Tibial artery (tissue), 4 donors: ENCODE results near the gene SDK1.

Experiments used
- DNase-seq, 2 donors: peaks; one replicate each; pipeline ENCODE4 v3.0.0-alpha.2; 2019
- H3K27ac ChIP-seq, 2 donors: fragments of 200-600 bp; sonication (generic) in 1 of 2; 1 replicate in 1 of 2; 2 replicates in 1 of 2; pipeline ENCODE4 v1.5.1; 2018 to 2019; ENCODE audit warnings: mild to moderate bottlenecking in 1 of 2
- H3K27me3 ChIP-seq, 2 donors: fragments of 200-600 bp; sonication (generic) in 1 of 2; one replicate each; pipeline versions ENCODE4 v1.5.1 to v1.6.0; 2016 to 2019
- H3K36me3 ChIP-seq, 3 donors: fragments of 200-600 bp; sonication (generic) in 2 of 3; one replicate each; pipeline ENCODE4 v1.5.1; 2016 to 2019; ENCODE audit warnings: mild to moderate bottlenecking in 2 of 3
- H3K4me1 ChIP-seq, 4 donors: fragments of 200-600 bp; sonication (generic) in 2 of 4; 1 replicate in 3 of 4; 2 replicates in 1 of 4; pipeline ENCODE4 v1.5.1; 2016 to 2019
- H3K4me3 ChIP-seq, 2 donors: fragments of 200-600 bp; sonication (generic) in 1 of 2; 1 replicate in 1 of 2; 2 replicates in 1 of 2; pipeline ENCODE4 v1.5.1; 2018 to 2019; ENCODE audit warnings: mild to moderate bottlenecking in 2 of 2
- H3K9me3 ChIP-seq, 3 donors: fragments of 200-600 bp; sonication (generic) in 1 of 3; one replicate each; pipeline ENCODE4 v1.5.1; 2016 to 2019
- intact Hi-C: fragments of 100-400 bp; cut with DNase I; formaldehyde crosslinking; loops from one replicate; pipeline ENCODE4 v1.15.0; 2023; ENCODE audit warnings: low total_unique reads
- TF ChIP-seq, protein P1 (sequence below), 2 experiments: fragments of 200-600 bp in 1 of 2; fragments of 450-650 bp in 1 of 2; IDR thresholded peaks; one replicate each; pipeline ENCODE4 v1.5.1; 2017 to 2019; ENCODE audit warnings: antibody characterized with exemption in 2 of 2, mild to moderate bottlenecking in 1 of 2, moderate library complexity in 1 of 2

The SDK1 gene

GRCh38 chr7:4071370-4072058, 770.5 kb downstream of the SDK1 start:
- H3K27me3 ChIP-seq = no peaks in the 10 kb centered on the region
- no peaks in the 10 kb centered on the region for H3K4me1 ChIP-seq
- H3K4me3 ChIP-seq = no peak overlapping the region
- no peak for DNase-seq
- no peak overlapping the region for H3K27ac ChIP-seq
- TF ChIP-seq, protein P1, sequence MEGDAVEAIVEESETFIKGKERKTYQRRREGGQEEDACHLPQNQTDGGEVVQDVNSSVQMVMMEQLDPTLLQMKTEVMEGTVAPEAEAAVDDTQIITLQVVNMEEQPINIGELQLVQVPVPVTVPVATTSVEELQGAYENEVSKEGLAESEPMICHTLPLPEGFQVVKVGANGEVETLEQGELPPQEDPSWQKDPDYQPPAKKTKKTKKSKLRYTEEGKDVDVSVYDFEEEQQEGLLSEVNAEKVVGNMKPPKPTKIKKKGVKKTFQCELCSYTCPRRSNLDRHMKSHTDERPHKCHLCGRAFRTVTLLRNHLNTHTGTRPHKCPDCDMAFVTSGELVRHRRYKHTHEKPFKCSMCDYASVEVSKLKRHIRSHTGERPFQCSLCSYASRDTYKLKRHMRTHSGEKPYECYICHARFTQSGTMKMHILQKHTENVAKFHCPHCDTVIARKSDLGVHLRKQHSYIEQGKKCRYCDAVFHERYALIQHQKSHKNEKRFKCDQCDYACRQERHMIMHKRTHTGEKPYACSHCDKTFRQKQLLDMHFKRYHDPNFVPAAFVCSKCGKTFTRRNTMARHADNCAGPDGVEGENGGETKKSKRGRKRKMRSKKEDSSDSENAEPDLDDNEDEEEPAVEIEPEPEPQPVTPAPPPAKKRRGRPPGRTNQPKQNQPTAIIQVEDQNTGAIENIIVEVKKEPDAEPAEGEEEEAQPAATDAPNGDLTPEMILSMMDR (IDR thresholded peaks at IDR 0.05) = no peak
- peaks cover 0 to 27% (median 25%) of the 10 kb centered on the region in 3 donors for H3K36me3 ChIP-seq
- no peaks in the 10 kb centered on the region for H3K9me3 ChIP-seq
- intact Hi-C loops = no loop called here

DNA sequence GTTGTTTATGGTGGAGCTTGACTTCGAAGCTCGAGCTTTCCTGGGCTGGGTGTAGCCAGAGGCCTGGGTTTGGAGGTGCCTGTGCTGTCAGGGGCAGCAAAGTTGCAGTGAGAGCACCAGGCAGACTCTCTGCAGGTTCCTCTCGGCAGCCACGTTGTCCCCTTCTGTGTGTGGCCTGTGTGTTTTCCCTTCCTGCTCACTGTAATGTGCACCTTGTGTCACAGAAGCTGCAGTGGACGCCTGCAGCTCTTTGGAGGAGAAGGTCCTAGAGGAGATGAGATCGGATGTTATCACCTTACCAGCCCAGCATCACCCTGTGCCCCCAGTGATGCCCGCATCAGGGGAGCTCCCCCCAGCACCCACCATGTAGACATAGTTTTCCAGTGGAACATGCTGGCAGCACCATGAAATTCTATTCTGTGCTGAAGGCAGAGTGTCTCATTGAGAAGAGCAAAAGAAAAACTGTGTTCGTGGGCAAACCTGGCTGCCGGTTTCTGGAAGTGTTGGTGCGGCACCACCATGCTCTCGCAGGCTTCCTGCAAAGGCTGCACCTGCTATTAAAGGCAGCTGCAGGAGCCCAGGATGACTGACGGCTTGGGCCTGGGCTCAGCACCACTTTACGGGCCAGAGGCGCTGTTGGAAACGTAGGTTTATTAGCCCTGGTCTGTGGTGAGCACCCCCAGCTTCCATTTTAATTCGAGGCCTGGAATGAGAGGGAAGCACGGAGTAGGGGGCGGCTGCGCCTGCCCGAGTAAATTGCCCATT, 771.3 kb downstream of the SDK1 start:
- intact Hi-C loops = no loop called here
- no peak for DNase-seq
- peaks cover 5 to 32% (median 30%) of the 10 kb centered on the region in 3 donors for H3K36me3 ChIP-seq
- no peak overlapping the region for H3K4me3 ChIP-seq
- H3K27me3 ChIP-seq = no peaks in the 10 kb centered on the region
- TF ChIP-seq, protein P1 (IDR thresholded peaks at IDR 0.05) = no peak
- H3K4me1 ChIP-seq = no peaks in the 10 kb centered on the region
- no peaks in the 10 kb centered on the region for H3K9me3 ChIP-seq
- H3K27ac ChIP-seq = no peak overlapping the region

DNA sequence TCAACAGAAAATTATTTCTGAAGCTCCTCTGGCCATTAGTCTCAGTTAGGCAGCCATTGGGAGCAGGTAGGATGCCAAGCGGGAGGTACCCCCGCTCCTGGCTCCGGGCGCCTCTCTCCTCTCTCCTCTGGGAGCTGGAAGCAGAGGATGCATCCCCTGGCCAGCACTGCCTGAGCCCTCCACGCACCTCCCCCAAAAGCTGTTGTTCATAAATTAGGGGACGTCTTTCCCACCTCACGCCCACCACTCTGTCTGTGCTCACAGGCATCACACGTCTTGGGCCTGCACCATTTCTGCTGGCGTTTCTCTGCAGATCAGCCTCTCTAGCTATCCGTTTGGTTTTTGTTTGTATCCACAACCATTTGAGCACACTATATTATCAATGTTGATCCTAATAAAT, 772.0 kb downstream of the SDK1 start:
- TF ChIP-seq, protein P1 (IDR thresholded peaks at IDR 0.05) = no peak
- H3K4me1 ChIP-seq = no peaks in the 10 kb centered on the region
- no peaks in the 10 kb centered on the region for H3K27me3 ChIP-seq
- H3K27ac ChIP-seq = no peak overlapping the region
- DNase-seq = no peak
- H3K36me3 ChIP-seq = peaks cover 12 to 35% (median 32%) of the 10 kb centered on the region in 3 donors
- intact Hi-C loops = no loop called here
- H3K9me3 ChIP-seq = no peaks in the 10 kb centered on the region
- no peak overlapping the region for H3K4me3 ChIP-seq

- intact Hi-C loops = no loop called here
- Histone ChIP-seq H3K27me3 (no peaks in the 10 kb centered on the region), H3K4me3 (no peak overlapping the region), H3K9me3 (no peaks in the 10 kb centered on the region), H3K36me3 (peaks cover 19 to 39% (median 34%) of the 10 kb centered on the region in 3 donors), H3K27ac (no peak overlapping the region), H3K4me1 (no peaks in the 10 kb centered on the region)
- TF ChIP-seq, protein P1 (IDR thresholded peaks at IDR 0.05) = no peak
- no peak for DNase-seq
Observed at GRCh38 chr7:4073750-4074149, 772.7 kb downstream of the SDK1 start.

DNA sequence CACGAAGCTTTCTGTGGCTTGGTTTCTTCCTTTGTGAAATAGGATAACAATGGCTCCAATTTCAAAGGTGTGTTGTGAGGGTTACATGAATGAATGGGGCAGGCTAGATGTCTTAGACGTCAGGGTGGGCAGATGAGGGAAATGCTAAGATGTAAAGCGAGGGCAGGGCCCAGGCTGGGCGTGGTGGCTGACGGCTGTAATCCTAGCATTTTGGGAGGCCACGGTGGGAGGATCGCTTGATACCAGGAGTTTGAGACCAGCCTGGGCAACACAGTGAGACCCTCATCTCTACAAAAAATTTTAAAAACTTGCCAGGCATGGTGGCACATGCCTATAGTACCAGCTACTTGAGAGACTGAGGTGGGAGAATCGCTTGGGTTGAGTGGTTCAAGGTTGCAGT, 773.4 kb downstream of the SDK1 start:
- no peak overlapping the region for H3K27ac ChIP-seq
- no peak overlapping the region for H3K4me3 ChIP-seq
- TF ChIP-seq, protein P1 (IDR thresholded peaks at IDR 0.05) = no peak
- H3K27me3 ChIP-seq = no peaks in the 10 kb centered on the region
- peaks cover 25 to 40% (median 34%) of the 10 kb centered on the region in 3 donors for H3K36me3 ChIP-seq
- DNase-seq = no peak
- H3K9me3 ChIP-seq = no peaks in the 10 kb centered on the region
- no peaks in the 10 kb centered on the region for H3K4me1 ChIP-seq
- intact Hi-C loops = no loop called here
